ENCODE results near the gene ARHGAP15.
A peak's percentile ranks its signal among the peaks of the same experiment; 100 is the strongest.

Gene ARHGAP15

GRCh38 chr2:143764261-143764660 lies 635.0 kb downstream of the ARHGAP15 start:
- Mint-ChIP-seq H3K27me3 (ENCODE audit: low read depth) (no peaks in the 10 kb centered on the region), H3K36me3 (ENCODE audit: low read depth) (peaks cover 21% of the 10 kb centered on the region), H3K27ac (no peak overlapping the region), H3K9me3 (no peaks in the 10 kb centered on the region), H3K4me3 (no peak overlapping the region), H3K4me1 (ENCODE audit: low read depth) (peaks cover 2% of the 10 kb centered on the region)

DNA sequence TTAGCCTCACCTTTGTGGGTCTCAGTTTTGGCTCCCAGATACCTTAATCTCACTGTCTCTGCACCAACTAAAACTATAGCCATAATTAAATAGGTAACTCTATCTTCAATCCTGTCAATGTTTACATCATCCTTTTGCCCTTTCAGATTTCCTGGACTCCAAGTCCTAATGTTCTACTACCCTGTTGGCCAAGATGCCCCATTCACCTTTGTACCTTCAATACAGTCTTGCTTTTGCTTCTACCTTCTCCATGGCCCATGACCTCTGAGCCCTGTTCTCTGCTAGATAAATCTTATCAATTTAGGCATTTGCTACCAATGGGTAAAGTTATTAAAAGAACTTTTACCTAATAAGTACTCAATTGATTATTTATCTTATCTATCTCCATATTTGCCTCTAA lies 635.5 kb downstream of the ARHGAP15 start:
- Mint-ChIP-seq H3K36me3 (ENCODE audit: low read depth) (peaks cover 21% of the 10 kb centered on the region), H3K4me3 (no peak overlapping the region), H3K9me3 (no peaks in the 10 kb centered on the region), H3K27me3 (ENCODE audit: low read depth) (no peaks in the 10 kb centered on the region), H3K4me1 (ENCODE audit: low read depth) (peaks cover 2% of the 10 kb centered on the region), H3K27ac (no peak overlapping the region)

GRCh38 chr2:143768991-143769390 lies 639.8 kb downstream of the ARHGAP15 start:
- Mint-ChIP-seq H3K4me1 (ENCODE audit: low read depth) (no peaks in the 10 kb centered on the region), H3K27me3 (ENCODE audit: low read depth) (no peaks in the 10 kb centered on the region), H3K36me3 (ENCODE audit: low read depth) (peaks cover 24% of the 10 kb centered on the region), H3K9me3 (no peaks in the 10 kb centered on the region), H3K27ac (no peak overlapping the region), H3K4me3 (no peak overlapping the region)

DNA sequence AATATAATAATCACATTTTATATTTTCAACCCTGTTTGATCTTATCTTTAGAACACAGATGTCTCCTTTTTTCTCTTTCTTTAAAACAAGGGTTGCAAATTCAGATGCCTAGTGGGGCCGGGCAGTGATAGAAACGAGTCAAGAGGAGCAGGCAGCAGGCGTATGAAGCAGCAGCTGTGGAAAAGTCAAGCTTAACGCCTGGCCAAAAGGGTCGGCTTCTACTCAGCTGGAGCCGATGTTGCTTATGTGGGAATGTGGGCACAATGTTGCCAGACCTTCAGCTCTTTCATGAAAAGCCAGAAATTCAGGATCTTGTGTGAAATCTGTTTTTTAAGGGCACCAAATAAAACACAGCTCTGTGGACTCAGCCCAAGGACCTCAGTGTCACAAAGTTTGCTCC lies 642.7 kb downstream of the ARHGAP15 start:
- H3K27ac Mint-ChIP-seq = no peak overlapping the region
- H3K27me3 Mint-ChIP-seq (ENCODE audit: low read depth) = no peaks in the 10 kb centered on the region
- no peak overlapping the region for H3K4me3 Mint-ChIP-seq
- H3K36me3 Mint-ChIP-seq (ENCODE audit: low read depth) = peaks cover 20% of the 10 kb centered on the region
- H3K4me1 Mint-ChIP-seq (ENCODE audit: low read depth) = no peaks in the 10 kb centered on the region
- no peaks in the 10 kb centered on the region for H3K9me3 Mint-ChIP-seq

DNA sequence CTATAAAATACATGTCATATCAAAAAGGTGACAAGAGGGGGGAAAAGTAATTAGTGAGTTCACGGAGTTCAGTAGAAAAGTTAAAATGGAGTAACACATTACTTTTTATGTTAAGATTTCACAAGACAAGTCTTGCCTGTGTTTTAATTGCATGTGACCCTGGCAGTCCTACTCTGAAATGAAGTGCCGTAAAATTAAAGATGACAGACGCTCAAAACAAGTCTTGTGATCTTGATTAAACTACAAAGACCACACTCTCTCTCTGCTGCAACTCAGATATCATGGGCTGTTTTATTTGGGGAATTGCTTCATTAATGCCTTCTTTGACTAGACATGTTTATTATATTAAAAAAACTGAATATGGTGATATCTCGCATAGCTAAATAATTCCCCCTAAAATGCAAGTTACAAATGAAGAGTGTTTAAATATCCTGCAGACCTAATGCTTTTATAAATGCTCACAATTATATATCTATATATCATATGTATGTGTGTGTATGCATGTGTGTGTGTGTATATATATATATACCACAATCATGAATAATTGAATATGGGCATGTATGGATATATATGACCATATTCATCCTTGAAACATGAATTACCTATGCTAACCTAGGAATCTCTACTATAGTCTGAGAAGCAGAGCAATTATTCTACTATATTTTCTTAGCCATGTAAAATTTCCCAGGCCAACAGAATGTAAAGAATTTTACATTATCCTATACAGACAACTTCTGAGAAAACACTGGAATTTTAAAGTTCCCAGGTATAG lies 647.5 kb downstream of the ARHGAP15 start:
- Mint-ChIP-seq H3K27ac (no peak overlapping the region), H3K27me3 (ENCODE audit: low read depth) (no peaks in the 10 kb centered on the region), H3K4me1 (ENCODE audit: low read depth) (no peaks in the 10 kb centered on the region), H3K4me3 (no peak overlapping the region), H3K36me3 (ENCODE audit: low read depth) (no peaks in the 10 kb centered on the region), H3K9me3 (no peaks in the 10 kb centered on the region)

- Mint-ChIP-seq H3K4me3 (no peak overlapping the region), H3K4me1 (ENCODE audit: low read depth) (no peaks in the 10 kb centered on the region), H3K27ac (no peak overlapping the region), H3K9me3 (no peaks in the 10 kb centered on the region), H3K36me3 (ENCODE audit: low read depth) (no peaks in the 10 kb centered on the region), H3K27me3 (ENCODE audit: low read depth) (no peaks in the 10 kb centered on the region)
Measured at GRCh38 chr2:143779021-143779420, 649.8 kb downstream of the ARHGAP15 start.

- Mint-ChIP-seq H3K4me1 (ENCODE audit: low read depth) (no peaks in the 10 kb centered on the region), H3K4me3 (no peak overlapping the region), H3K36me3 (ENCODE audit: low read depth) (no peaks in the 10 kb centered on the region), H3K27me3 (ENCODE audit: low read depth) (no peaks in the 10 kb centered on the region), H3K27ac (no peak overlapping the region), H3K9me3 (no peaks in the 10 kb centered on the region)
Measured at GRCh38 chr2:143786026-143786765, 657.0 kb downstream of the ARHGAP15 start.

DNA sequence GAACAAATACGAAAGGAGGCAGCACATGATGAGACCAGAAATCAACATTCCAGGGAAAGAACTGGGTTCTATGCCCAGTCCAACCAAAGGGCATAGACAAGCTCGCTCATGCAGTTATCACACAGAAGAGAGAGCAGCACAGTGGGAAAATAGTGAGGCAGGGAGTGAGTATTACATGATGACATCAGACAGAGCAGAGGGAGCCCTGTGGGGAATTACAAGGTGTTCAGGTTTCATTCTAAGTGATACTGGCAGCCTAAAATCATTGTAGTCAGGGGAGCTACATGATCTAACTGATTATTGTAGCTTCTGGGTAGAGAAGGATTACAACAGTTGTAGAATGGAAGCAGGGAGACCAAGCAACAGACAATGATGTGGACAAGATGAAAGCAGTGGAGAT lies 658.5 kb downstream of the ARHGAP15 start:
- H3K9me3 Mint-ChIP-seq = peaks cover 3% of the 10 kb centered on the region
- no peaks in the 10 kb centered on the region for H3K4me1 Mint-ChIP-seq (ENCODE audit: low read depth)
- no peaks in the 10 kb centered on the region for H3K27me3 Mint-ChIP-seq (ENCODE audit: low read depth)
- no peak overlapping the region for H3K27ac Mint-ChIP-seq
- H3K4me3 Mint-ChIP-seq = no peak overlapping the region
- H3K36me3 Mint-ChIP-seq (ENCODE audit: low read depth) = no peaks in the 10 kb centered on the region

DNA sequence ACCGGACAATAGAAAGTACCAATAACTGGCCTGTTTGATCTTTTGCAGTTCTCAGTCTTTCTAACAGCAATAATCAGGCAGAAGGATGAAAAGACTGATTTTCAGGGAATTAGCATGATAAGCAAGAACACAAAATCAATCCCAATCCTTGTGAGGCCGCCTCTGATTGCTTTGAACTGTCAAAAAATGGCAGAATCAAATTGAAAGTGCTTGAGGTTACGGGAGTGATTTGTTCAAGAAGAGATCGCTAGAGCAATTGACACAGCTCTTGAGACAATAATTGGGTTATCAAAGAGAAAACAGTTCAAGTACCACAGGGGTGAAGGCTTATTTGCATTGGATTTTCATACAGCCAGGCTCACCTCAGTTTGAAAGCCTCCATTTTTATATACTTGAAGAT lies 663.4 kb downstream of the ARHGAP15 start:
- H3K4me1 Mint-ChIP-seq (ENCODE audit: low read depth) = no peaks in the 10 kb centered on the region
- H3K27me3 Mint-ChIP-seq (ENCODE audit: low read depth) = no peaks in the 10 kb centered on the region
- H3K27ac Mint-ChIP-seq = no peak overlapping the region
- H3K9me3 Mint-ChIP-seq = peaks cover 8% of the 10 kb centered on the region
- no peak overlapping the region for H3K4me3 Mint-ChIP-seq
- no peaks in the 10 kb centered on the region for H3K36me3 Mint-ChIP-seq (ENCODE audit: low read depth)

DNA sequence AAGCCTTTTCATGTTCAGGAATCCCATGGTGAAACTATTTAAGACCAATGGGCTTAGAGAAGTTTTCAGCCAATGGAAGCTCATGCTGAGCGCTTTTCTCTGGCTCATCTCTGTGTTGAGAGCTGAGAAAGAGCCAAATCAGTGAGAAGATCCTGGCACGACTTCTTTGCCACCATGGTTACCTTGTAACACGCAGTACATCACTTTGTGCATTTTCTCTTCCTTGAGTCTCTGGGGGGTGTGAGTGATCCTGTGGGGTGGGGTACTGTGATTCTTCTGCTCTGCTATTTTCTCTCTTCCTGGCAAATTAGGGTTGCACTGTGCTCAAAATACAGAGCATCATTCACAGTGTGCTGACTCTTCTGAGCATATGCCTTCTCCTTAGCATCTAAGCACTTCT lies 664.2 kb downstream of the ARHGAP15 start:
- Mint-ChIP-seq H3K36me3 (ENCODE audit: low read depth) (no peaks in the 10 kb centered on the region), H3K27ac (no peak overlapping the region), H3K27me3 (ENCODE audit: low read depth) (no peaks in the 10 kb centered on the region), H3K4me3 (no peak overlapping the region), H3K9me3 (peaks cover 8% of the 10 kb centered on the region), H3K4me1 (ENCODE audit: low read depth) (no peaks in the 10 kb centered on the region)

GRCh38 chr2:143796051-143796450 lies 666.8 kb downstream of the ARHGAP15 start:
- Mint-ChIP-seq H3K27me3 (ENCODE audit: low read depth) (no peaks in the 10 kb centered on the region), H3K4me3 (no peak overlapping the region), H3K4me1 (ENCODE audit: low read depth) (no peaks in the 10 kb centered on the region), H3K36me3 (ENCODE audit: low read depth) (no peaks in the 10 kb centered on the region), H3K27ac (no peak overlapping the region), H3K9me3 (peaks cover 13% of the 10 kb centered on the region)

GRCh38 chr2:143801561-143801960 lies 672.3 kb downstream of the ARHGAP15 start:
- H3K4me1 Mint-ChIP-seq (ENCODE audit: low read depth) = peaks cover 10% of the 10 kb centered on the region
- H3K36me3 Mint-ChIP-seq (ENCODE audit: low read depth) = no peaks in the 10 kb centered on the region
- H3K27me3 Mint-ChIP-seq (ENCODE audit: low read depth) = no peaks in the 10 kb centered on the region
- no peak overlapping the region for H3K27ac Mint-ChIP-seq
- H3K9me3 Mint-ChIP-seq = peaks cover 5% of the 10 kb centered on the region
- no peak overlapping the region for H3K4me3 Mint-ChIP-seq

DNA sequence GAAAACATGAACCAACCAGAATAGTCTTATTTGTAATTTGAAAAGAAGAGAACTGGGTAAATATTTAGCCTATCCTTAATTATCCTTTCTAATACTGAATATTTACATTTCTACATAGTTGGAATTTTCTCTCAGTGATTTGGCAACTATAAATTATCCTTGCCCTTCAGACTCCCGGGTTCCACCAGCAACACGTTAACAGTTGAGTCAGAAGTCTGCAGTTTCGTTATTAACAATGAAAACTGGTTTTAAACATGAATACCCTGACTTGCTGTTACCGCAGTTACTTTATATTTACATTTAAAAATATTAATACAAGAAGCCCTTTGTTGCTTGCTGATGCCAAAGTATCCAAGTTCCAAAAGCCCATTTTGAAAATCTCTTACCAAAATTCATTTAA lies 673.0 kb downstream of the ARHGAP15 start:
- Mint-ChIP-seq H3K27ac (no peak overlapping the region), H3K9me3 (peaks cover 5% of the 10 kb centered on the region), H3K4me1 (ENCODE audit: low read depth) (peaks cover 10% of the 10 kb centered on the region), H3K27me3 (ENCODE audit: low read depth) (no peaks in the 10 kb centered on the region), H3K4me3 (no peak overlapping the region), H3K36me3 (ENCODE audit: low read depth) (no peaks in the 10 kb centered on the region)

DNA sequence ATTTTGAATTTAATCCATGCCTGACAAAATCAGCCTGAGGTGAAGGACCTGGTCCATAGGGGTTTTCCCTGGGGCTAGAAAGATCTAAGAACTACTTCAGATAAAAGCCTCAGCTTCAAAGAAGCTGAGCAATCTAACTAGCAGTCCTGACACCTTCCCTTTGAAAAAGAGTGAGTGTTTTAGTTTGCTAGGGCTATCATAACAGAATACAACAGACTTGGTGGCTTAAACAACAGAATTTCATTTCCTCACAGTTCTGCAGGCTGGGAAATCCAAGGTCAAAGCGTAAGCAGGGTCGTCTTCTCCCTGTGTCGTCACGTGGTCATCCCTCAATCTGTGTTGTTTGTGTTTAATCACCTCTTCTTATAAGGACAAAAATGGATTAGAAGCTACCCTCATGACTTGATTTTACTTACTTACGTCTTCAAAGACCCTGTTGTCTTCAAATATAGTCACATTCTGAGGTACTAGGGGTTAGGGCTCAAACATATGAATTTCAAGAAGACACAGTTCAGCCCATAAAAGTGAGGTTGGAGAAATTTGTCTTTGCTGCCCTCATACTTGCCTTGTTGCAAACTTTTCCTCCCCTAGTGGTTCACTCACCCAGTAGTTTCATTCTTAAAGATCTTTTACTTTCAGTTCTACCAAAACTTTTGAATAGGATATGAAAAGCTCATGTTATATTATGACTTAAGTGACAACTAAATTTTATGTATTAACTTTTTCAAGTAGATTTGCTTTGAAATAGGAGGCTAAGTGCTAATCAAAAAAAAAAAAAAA lies 673.8 kb downstream of the ARHGAP15 start:
- Mint-ChIP-seq H3K36me3 (ENCODE audit: low read depth) (no peaks in the 10 kb centered on the region), H3K27ac (no peak overlapping the region), H3K4me3 (peak overlapping the region; percentile 4), H3K4me1 (ENCODE audit: low read depth) (peaks cover 10% of the 10 kb centered on the region), H3K9me3 (peaks cover 5% of the 10 kb centered on the region), H3K27me3 (ENCODE audit: low read depth) (no peaks in the 10 kb centered on the region)

DNA sequence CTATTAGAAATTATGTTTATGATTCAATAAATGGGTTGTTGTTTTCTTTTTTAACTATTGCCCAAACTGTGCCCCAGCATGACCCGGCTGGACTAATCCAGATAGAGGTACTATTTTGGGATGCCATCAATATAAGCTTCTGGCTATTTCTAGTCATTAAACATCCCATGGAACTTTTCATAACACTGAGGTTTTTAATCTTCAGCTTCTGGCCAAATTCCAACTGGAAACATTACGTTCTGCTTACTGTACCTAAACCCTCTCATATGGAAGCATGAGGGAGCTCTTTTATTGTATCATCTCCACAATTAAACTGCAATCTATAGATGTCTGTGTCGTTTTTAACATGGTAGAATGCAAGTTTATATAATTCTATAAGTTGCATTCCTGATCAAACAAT lies 674.7 kb downstream of the ARHGAP15 start:
- Mint-ChIP-seq H3K27me3 (ENCODE audit: low read depth) (no peaks in the 10 kb centered on the region), H3K4me1 (ENCODE audit: low read depth) (peaks cover 10% of the 10 kb centered on the region), H3K4me3 (no peak overlapping the region), H3K36me3 (ENCODE audit: low read depth) (no peaks in the 10 kb centered on the region), H3K27ac (no peak overlapping the region), H3K9me3 (peaks cover 5% of the 10 kb centered on the region)
